ENCODE measurements around the gene GATAD2B. TPM values are rescaled to one million over a fixed set of nuclear protein-coding genes. Genes with fewer than 3 reads are reported as not detected.
A peak's percentile ranks its signal among the peaks of the same experiment; 100 is the strongest.

Gene GATAD2B
- total RNA-seq, 5 donors from 2014 or later (not counting 1 experiment from before 2014, with no cell fraction given) = 94.6 to 107 (median 103) TPM

GRCh38 chr1:153941826-153942725, 19.3 kb upstream of the GATAD2B start:
- no peak overlapping the region for H3K4me3 Mint-ChIP-seq
- H3K36me3 Mint-ChIP-seq = peaks cover 34% of the 10 kb centered on the region
- DNase-seq (no peak), ATAC-seq (replicated peaks in 1 of 4) (no peak)
- H3K9me3 Mint-ChIP-seq = no peaks in the 10 kb centered on the region
- no peaks in the 10 kb centered on the region for H3K27me3 Mint-ChIP-seq
- Histone ChIP-seq H3K36me3 (ENCODE audit: control insufficient read depth in 2 of 2, extremely low read depth in 1 of 2, insufficient read depth in 1 of 2, low read length in 1 of 2) (peaks cover 19 to 64% of the 10 kb centered on the region in 2 donors), H3K27me3 (replicated peaks in 1 of 2; ENCODE audit: control insufficient read depth in 2 of 2, extremely low read depth in 1 of 2, insufficient read depth in 2 of 2, low read length in 1 of 2) (no peaks in the 10 kb centered on the region), H3K4me1 (ENCODE audit: control insufficient read depth in 1 of 2, extremely low read depth in 1 of 2, insufficient read depth in 2 of 2, low read length in 2 of 2) (peaks cover 9 to 51% of the 10 kb centered on the region in 2 experiments), H3K9me3 (no peaks in the 10 kb centered on the region), H3K4me3 (ENCODE audit: control insufficient read depth in 1 of 2, extremely low read depth in 1 of 2, low read length in 1 of 2) (no peak overlapping the region), H3K27ac (ENCODE audit: low read length) (no peak overlapping the region)
- WGBS (ENCODE audit: insufficient coverage) = 98% methylated on average over 27 of the region's 34 CpGs
- H3K4me1 Mint-ChIP-seq = peaks cover 35 to 53% (median 39%) of the 10 kb centered on the region in 3 donors
- POLR2A ChIA-PET = interaction anchor here (0.6 to 1.1 kb wide), 3 partner anchors 21 to 105 kb away, joined by 3 to 6 read pairs (median 3); no protein-coding TSS in a partner anchor
- peak overlapping the region in 1 of 2 donors; percentile 52 for H3K27ac Mint-ChIP-seq
- CTCF ChIA-PET = no interaction called here

- Histone ChIP-seq H3K4me1 (ENCODE audit: control insufficient read depth in 1 of 2, extremely low read depth in 1 of 2, insufficient read depth in 2 of 2, low read length in 2 of 2) (peaks cover 9 to 48% of the 10 kb centered on the region in 2 experiments), H3K27ac (ENCODE audit: low read length) (no peak overlapping the region), H3K36me3 (ENCODE audit: control insufficient read depth in 2 of 2, extremely low read depth in 1 of 2, insufficient read depth in 1 of 2, low read length in 1 of 2) (peaks cover 28 to 77% of the 10 kb centered on the region in 2 donors), H3K4me3 (ENCODE audit: control insufficient read depth in 1 of 2, extremely low read depth in 1 of 2, low read length in 1 of 2) (no peak overlapping the region), H3K9me3 (no peaks in the 10 kb centered on the region), H3K27me3 (replicated peaks in 1 of 2; ENCODE audit: control insufficient read depth in 2 of 2, extremely low read depth in 1 of 2, insufficient read depth in 2 of 2, low read length in 1 of 2) (no peaks in the 10 kb centered on the region)
- POLR2A ChIA-PET = no interaction called here
- Mint-ChIP-seq H3K27ac (no peak overlapping the region), H3K27me3 (no peaks in the 10 kb centered on the region), H3K4me3 (no peak overlapping the region), H3K9me3 (no peaks in the 10 kb centered on the region), H3K4me1 (peaks cover 31 to 48% (median 44%) of the 10 kb centered on the region in 3 donors), H3K36me3 (peaks cover 45% of the 10 kb centered on the region)
- CTCF ChIA-PET = no interaction called here
- DNase-seq = no peak
- ATAC-seq (replicated peaks in 1 of 4) = no peak
- WGBS (ENCODE audit: insufficient coverage) = 98% methylated on average over 8 of the region's 8 CpGs
Measured at GRCh38 chr1:153940756-153941155, 18.0 kb upstream of the GATAD2B start.

DNA sequence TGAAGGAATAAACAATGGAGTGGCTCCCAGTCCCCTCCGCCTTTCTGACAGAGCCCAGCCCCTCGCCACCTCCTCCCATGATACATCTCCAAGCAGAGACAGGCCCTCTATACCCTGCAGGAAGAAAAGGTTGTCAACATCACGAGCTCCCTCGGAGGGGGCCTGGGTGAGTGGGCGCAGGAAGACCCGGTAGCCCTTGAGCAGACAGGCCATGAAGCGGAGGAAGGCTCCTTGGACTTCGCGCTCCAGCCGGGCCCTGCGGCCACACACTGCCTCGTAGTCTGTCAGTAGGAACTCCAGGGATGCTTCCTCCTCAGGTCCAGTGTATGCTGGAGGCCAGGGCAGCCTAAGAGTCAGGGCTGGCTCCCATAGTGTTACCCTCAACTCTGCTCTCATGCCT, 16.7 kb upstream of the GATAD2B start:
- POLR2A ChIA-PET = no interaction called here
- CTCF ChIA-PET = no interaction called here
- Mint-ChIP-seq H3K27ac (no peak overlapping the region), H3K27me3 (no peaks in the 10 kb centered on the region), H3K4me3 (no peak overlapping the region), H3K9me3 (no peaks in the 10 kb centered on the region), H3K36me3 (peaks cover 51% of the 10 kb centered on the region), H3K4me1 (peaks cover 24 to 39% (median 38%) of the 10 kb centered on the region in 3 donors)
- Histone ChIP-seq H3K36me3 (ENCODE audit: control insufficient read depth in 2 of 2, extremely low read depth in 1 of 2, insufficient read depth in 1 of 2, low read length in 1 of 2) (peaks cover 34 to 89% of the 10 kb centered on the region in 2 donors), H3K9me3 (no peaks in the 10 kb centered on the region), H3K4me3 (ENCODE audit: control insufficient read depth in 1 of 2, extremely low read depth in 1 of 2, low read length in 1 of 2) (no peak overlapping the region), H3K4me1 (ENCODE audit: control insufficient read depth in 1 of 2, extremely low read depth in 1 of 2, insufficient read depth in 2 of 2, low read length in 2 of 2) (peaks cover 8 to 37% of the 10 kb centered on the region in 2 experiments), H3K27ac (ENCODE audit: low read length) (no peak overlapping the region), H3K27me3 (replicated peaks in 1 of 2; ENCODE audit: control insufficient read depth in 2 of 2, extremely low read depth in 1 of 2, insufficient read depth in 2 of 2, low read length in 1 of 2) (no peaks in the 10 kb centered on the region)
- DNase-seq = no peak
- ATAC-seq (replicated peaks in 1 of 4) = no peak
- WGBS (ENCODE audit: insufficient coverage) = 99% methylated on average over 10 of the region's 12 CpGs

GRCh38 chr1:153938996-153939395, 16.2 kb upstream of the GATAD2B start:
- no peak overlapping the region for H3K4me3 Mint-ChIP-seq
- H3K27ac Mint-ChIP-seq = no peak overlapping the region
- 100% methylated on average over 1 of the region's 3 CpGs for WGBS (ENCODE audit: insufficient coverage)
- no peaks in the 10 kb centered on the region for H3K9me3 Mint-ChIP-seq
- POLR2A ChIA-PET = no interaction called here
- CTCF ChIA-PET = interaction anchor here in 1 of 2 donors (0.5 kb wide), 1 partner anchor 15 kb away, joined by 3 read pairs; no protein-coding TSS in a partner anchor
- no peak for DNase-seq
- peaks cover 54% of the 10 kb centered on the region for H3K36me3 Mint-ChIP-seq
- no peaks in the 10 kb centered on the region for H3K27me3 ChIP-seq (replicated peaks in 1 of 2; ENCODE audit: control insufficient read depth in 2 of 2, extremely low read depth in 1 of 2, insufficient read depth in 2 of 2, low read length in 1 of 2)
- H3K4me3 ChIP-seq (ENCODE audit: control insufficient read depth in 1 of 2, extremely low read depth in 1 of 2, low read length in 1 of 2) = no peak overlapping the region
- no peaks in the 10 kb centered on the region for H3K9me3 ChIP-seq
- ATAC-seq (replicated peaks in 1 of 4) = no peak
- H3K4me1 Mint-ChIP-seq = peaks cover 19 to 35% (median 33%) of the 10 kb centered on the region in 3 donors
- H3K27me3 Mint-ChIP-seq = no peaks in the 10 kb centered on the region
- H3K4me1 ChIP-seq (ENCODE audit: control insufficient read depth in 1 of 2, extremely low read depth in 1 of 2, insufficient read depth in 2 of 2, low read length in 2 of 2) = peaks cover 5 to 32% of the 10 kb centered on the region in 2 experiments
- no peak overlapping the region for H3K27ac ChIP-seq (ENCODE audit: low read length)
- peaks cover 37 to 91% of the 10 kb centered on the region in 2 donors for H3K36me3 ChIP-seq (ENCODE audit: control insufficient read depth in 2 of 2, extremely low read depth in 1 of 2, insufficient read depth in 1 of 2, low read length in 1 of 2)

DNA sequence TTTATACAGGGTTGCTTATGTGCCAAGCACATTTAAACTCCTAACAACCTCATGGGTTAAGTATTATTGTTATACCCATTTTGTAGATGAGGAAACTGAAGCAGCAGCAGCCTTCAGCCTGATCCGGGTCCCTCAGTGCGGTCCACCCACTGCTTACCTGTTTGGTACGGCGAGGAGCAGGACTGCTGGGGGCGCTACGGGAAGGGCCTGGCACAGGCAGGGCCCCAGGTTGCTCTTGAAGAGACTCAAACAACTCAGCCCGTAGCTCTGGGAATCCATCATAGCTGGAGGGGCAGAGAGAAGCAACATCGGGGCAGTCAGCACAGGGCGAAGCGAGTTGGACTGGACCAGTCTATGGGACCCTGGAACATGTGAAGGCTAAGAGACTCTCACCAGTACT, 14.6 kb upstream of the GATAD2B start:
- no peaks in the 10 kb centered on the region for H3K27me3 Mint-ChIP-seq
- CTCF ChIA-PET = interaction anchor here in 1 of 2 donors (0.5 kb wide), 1 partner anchor 1392 kb away, joined by 3 read pairs; no protein-coding TSS in a partner anchor
- POLR2A ChIA-PET = interaction anchor here in 1 of 2 donors (0.6 kb wide), 1 partner anchor 59 kb away, joined by 4 read pairs; no protein-coding TSS in a partner anchor
- Histone ChIP-seq H3K27ac (ENCODE audit: low read length) (no peak overlapping the region), H3K4me1 (ENCODE audit: control insufficient read depth in 1 of 2, extremely low read depth in 1 of 2, insufficient read depth in 2 of 2, low read length in 2 of 2) (peaks cover 0 to 15% of the 10 kb centered on the region in 2 experiments), H3K36me3 (ENCODE audit: control insufficient read depth in 2 of 2, extremely low read depth in 1 of 2, insufficient read depth in 1 of 2, low read length in 1 of 2) (peaks cover 48 to 94% of the 10 kb centered on the region in 2 donors), H3K4me3 (ENCODE audit: control insufficient read depth in 1 of 2, extremely low read depth in 1 of 2, low read length in 1 of 2) (no peak overlapping the region), H3K27me3 (replicated peaks in 1 of 2; ENCODE audit: control insufficient read depth in 2 of 2, extremely low read depth in 1 of 2, insufficient read depth in 2 of 2, low read length in 1 of 2) (no peaks in the 10 kb centered on the region), H3K9me3 (no peaks in the 10 kb centered on the region)
- H3K4me3 Mint-ChIP-seq = no peak overlapping the region
- H3K36me3 Mint-ChIP-seq = peaks cover 53% of the 10 kb centered on the region
- 97% methylated on average over 10 of the region's 10 CpGs for WGBS (ENCODE audit: insufficient coverage)
- no peaks in the 10 kb centered on the region for H3K9me3 Mint-ChIP-seq
- peaks cover 5 to 19% (median 18%) of the 10 kb centered on the region in 3 donors for H3K4me1 Mint-ChIP-seq
- ATAC-seq (replicated peaks in 1 of 4) (no peak), DNase-seq (no peak)
- H3K27ac Mint-ChIP-seq = no peak overlapping the region

DNA sequence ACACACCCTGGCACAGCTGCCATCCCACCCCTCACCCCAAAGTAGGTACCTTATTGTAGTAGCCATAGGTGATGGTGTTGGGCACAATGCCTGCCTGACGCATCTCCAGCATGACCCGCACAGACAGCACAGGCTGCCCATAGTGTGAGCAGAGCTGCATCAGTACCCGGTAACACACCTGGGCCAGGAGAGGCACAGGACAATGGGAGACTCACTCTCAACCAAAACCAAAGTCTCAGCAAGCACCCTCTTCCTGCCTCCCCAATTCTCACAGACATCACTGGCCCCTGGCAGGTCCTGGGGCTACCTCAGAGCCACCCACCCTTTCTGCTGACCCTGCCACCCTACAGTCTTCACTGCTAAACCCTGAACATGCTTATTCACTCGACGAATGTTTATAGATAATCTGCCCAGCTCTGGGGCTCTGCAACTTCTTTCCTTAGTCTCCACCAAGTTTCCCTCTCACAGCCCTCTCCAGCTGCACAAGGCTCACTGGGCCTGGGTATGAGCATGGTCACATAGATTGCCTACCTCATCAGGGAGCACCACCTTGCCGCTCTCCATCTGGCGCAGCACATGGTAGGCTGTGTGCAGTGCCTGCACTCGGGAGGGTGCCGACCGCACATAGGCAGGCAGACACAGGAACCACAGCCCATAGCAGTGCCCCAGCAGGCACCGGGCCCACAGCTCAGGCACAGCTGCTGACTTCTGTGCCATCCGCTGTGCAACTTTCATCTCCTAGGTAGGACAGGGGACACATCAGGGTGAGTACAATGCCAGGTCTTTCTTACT, 13.4 kb upstream of the GATAD2B start:
- Mint-ChIP-seq H3K27ac (peak overlapping the region; percentile 10 to 48), H3K4me1 (peaks cover 3 to 14% (median 13%) of the 10 kb centered on the region in 3 donors), H3K27me3 (no peaks in the 10 kb centered on the region), H3K4me3 (no peak overlapping the region), H3K36me3 (peaks cover 55% of the 10 kb centered on the region), H3K9me3 (no peaks in the 10 kb centered on the region)
- DNase-seq (no peak), ATAC-seq (replicated peaks in 1 of 4) (no peak)
- ChIA-PET CTCF (no interaction called here), POLR2A (interaction anchor here in 1 of 2 donors (0.6 kb wide), 1 partner anchor 220 kb away, joined by 3 read pairs; no protein-coding TSS in a partner anchor)
- H3K36me3 ChIP-seq (ENCODE audit: control insufficient read depth in 2 of 2, extremely low read depth in 1 of 2, insufficient read depth in 1 of 2, low read length in 1 of 2) = peaks cover 46 to 89% of the 10 kb centered on the region in 2 donors
- peaks cover 0 to 7% of the 10 kb centered on the region in 2 experiments for H3K4me1 ChIP-seq (ENCODE audit: control insufficient read depth in 1 of 2, extremely low read depth in 1 of 2, insufficient read depth in 2 of 2, low read length in 2 of 2)
- H3K4me3 ChIP-seq (ENCODE audit: control insufficient read depth in 1 of 2, extremely low read depth in 1 of 2, low read length in 1 of 2) = no peak overlapping the region
- no peak overlapping the region for H3K27ac ChIP-seq (ENCODE audit: low read length)
- H3K27me3 ChIP-seq (replicated peaks in 1 of 2; ENCODE audit: control insufficient read depth in 2 of 2, extremely low read depth in 1 of 2, insufficient read depth in 2 of 2, low read length in 1 of 2) = no peaks in the 10 kb centered on the region
- WGBS (ENCODE audit: insufficient coverage) = 97% methylated on average over 9 of the region's 12 CpGs
- H3K9me3 ChIP-seq = no peaks in the 10 kb centered on the region

Measured in T-cell (primary cell).